Calu3 (cell line): ENCODE measurements around the gene MELTF. TPM values are rescaled to one million over a fixed set of nuclear protein-coding genes. Genes with fewer than 3 reads are reported as not detected.

Experiments used
- BruUV-seq: library from RNA; stranded (reverse); fragments of 400-500 nt; replicated peaks from 2 replicates; lab custom pipeline; 2021; lab: Mats Ljungman, UMichigan
- CTCF ChIA-PET: fragments of 300-600 bp; sonication (Branson Sonifier 250); formaldehyde crosslinking; loops from one replicate; lab custom pipeline; 2022; ENCODE audit warnings: antibody characterized with exemption; lab: Charles Lee
- DNase-seq: peaks from one replicate; pipeline ENCODE4 v3.0.0; 2022
- H3K27ac Mint-ChIP-seq: one replicate; pipeline ENCODE4 v1.8.0; 2022; ENCODE audit warnings: mixed read lengths; ENCODE audit not compliant: unreplicated experiment
- H3K27me3 Mint-ChIP-seq: one replicate; pipeline ENCODE4 v1.8.0; 2022; ENCODE audit warnings: mixed read lengths; ENCODE audit not compliant: unreplicated experiment
- H3K36me3 Mint-ChIP-seq: one replicate; pipeline ENCODE4 v1.8.0; 2022; ENCODE audit warnings: mild to moderate bottlenecking, moderate library complexity, mixed read lengths; ENCODE audit not compliant: insufficient read depth, unreplicated experiment
- H3K4me1 Mint-ChIP-seq: one replicate; pipeline ENCODE4 v1.8.0; 2022; ENCODE audit warnings: mild to moderate bottlenecking, low read depth, mixed read lengths; ENCODE audit not compliant: unreplicated experiment
- H3K4me3 Mint-ChIP-seq: one replicate; pipeline ENCODE4 v1.8.0; 2022; ENCODE audit warnings: mild to moderate bottlenecking, low read depth, moderate library complexity, mixed read lengths; ENCODE audit not compliant: unreplicated experiment
- H3K9me3 Mint-ChIP-seq: one replicate; pipeline ENCODE4 v1.8.0; 2022; ENCODE audit warnings: low read depth, mixed read lengths; ENCODE audit not compliant: unreplicated experiment
- CTCF ChIP-seq: fragments of 200-600 bp; IDR thresholded peaks from one replicate; pipeline ENCODE4 v1.8.0; 2022; ENCODE audit warnings: antibody characterized with exemption; ENCODE audit not compliant: unreplicated experiment
- intact Hi-C: fragments of 100-400 bp; cut with micrococcal nuclease; formaldehyde crosslinking; loops from one replicate; pipeline ENCODE4 v1.10.0; 2022; ENCODE audit not compliant: unreplicated experiment
- total RNA-seq: library from RNA; stranded (reverse); gene quantifications from 2 replicates; pipeline ENCODE4 v1.2.3, GENCODE V29; 2022

The MELTF gene
- total RNA-seq, 1 experiment from 2014 or later, result 39.0 TPM

GRCh38 chr3:197008436-197009209 lies 21.0 kb downstream of the MELTF start:
- no peak for TF ChIP-seq CTCF
- Mint-ChIP-seq H3K4me3 (no peak overlapping the region), H3K27me3 (no peaks in the 10 kb centered on the region), H3K27ac (no peak overlapping the region), H3K9me3 (no peaks in the 10 kb centered on the region), H3K36me3 (peaks cover 6% of the 10 kb centered on the region), H3K4me1 (no peaks in the 10 kb centered on the region)
- no peak for DNase-seq
- no TSS peak for BruUV-seq
- intact Hi-C loops, result no loop called here
- CTCF ChIA-PET, result interaction anchor here (0.6 kb wide), 1 partner anchor 54 kb away, joined by 3 read pairs; no protein-coding TSS in a partner anchor

- BruUV-seq, result no TSS peak
- intact Hi-C loops, result no loop called here
- no peak overlapping the region for H3K4me3 Mint-ChIP-seq
- H3K4me1 Mint-ChIP-seq, result no peaks in the 10 kb centered on the region
- no peaks in the 10 kb centered on the region for H3K9me3 Mint-ChIP-seq
- H3K27ac Mint-ChIP-seq, result no peak overlapping the region
- H3K36me3 Mint-ChIP-seq, result peaks cover 6% of the 10 kb centered on the region
- no peak for DNase-seq
- CTCF ChIA-PET, result no interaction called here
- no peaks in the 10 kb centered on the region for H3K27me3 Mint-ChIP-seq
- TF ChIP-seq CTCF, result no peak
These were observed 21.7 kb downstream of the MELTF start for GRCh38 chr3:197007953-197008352.

- CTCF ChIA-PET, result no interaction called here
- no peak for DNase-seq
- H3K27ac Mint-ChIP-seq, result no peak overlapping the region
- no peak for TF ChIP-seq CTCF
- no peaks in the 10 kb centered on the region for H3K9me3 Mint-ChIP-seq
- intact Hi-C loops, result no loop called here
- no peak overlapping the region for H3K4me3 Mint-ChIP-seq
- H3K4me1 Mint-ChIP-seq, result no peaks in the 10 kb centered on the region
- no peaks in the 10 kb centered on the region for H3K27me3 Mint-ChIP-seq
- no TSS peak for BruUV-seq
- peaks cover 6% of the 10 kb centered on the region for H3K36me3 Mint-ChIP-seq
These were observed 22.2 kb downstream of the MELTF start for GRCh38 chr3:197007296-197007940.

GRCh38 chr3:197006860-197007259 lies 22.8 kb downstream of the MELTF start:
- no TSS peak for BruUV-seq
- Mint-ChIP-seq H3K27me3 (no peaks in the 10 kb centered on the region), H3K9me3 (no peaks in the 10 kb centered on the region), H3K4me1 (no peaks in the 10 kb centered on the region), H3K27ac (no peak overlapping the region), H3K36me3 (peaks cover 6% of the 10 kb centered on the region), H3K4me3 (no peak overlapping the region)
- intact Hi-C loops, result no loop called here
- CTCF ChIA-PET, result no interaction called here
- DNase-seq, result no peak
- TF ChIP-seq CTCF, result no peak
